ENCODE data around the gene COA6.

Gene COA6

DNA sequence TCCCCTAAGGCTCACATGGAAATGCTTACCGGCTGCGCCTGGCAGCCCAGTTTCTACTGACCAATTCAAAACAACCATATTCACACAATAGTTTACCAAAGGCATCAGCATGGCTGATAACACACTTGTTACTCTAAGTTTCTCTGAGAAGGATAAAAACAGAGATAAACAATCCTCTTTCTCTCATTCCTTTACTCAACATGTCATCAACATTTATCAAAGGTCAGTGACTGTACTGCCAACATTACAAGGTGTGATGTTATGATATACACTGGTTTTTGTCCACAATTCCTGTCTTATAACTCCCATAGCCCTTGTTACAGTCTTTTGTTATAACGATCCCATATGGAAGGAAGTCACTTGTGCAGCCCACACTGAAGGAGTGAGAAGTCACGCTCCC, 33.6 kb downstream of the COA6 start:
- Histone ChIP-seq H3K27ac (no peak overlapping the region), H3K9ac (no peak overlapping the region), H3K4me3 (no peak overlapping the region), H3K4me1 (no peaks in the 10 kb centered on the region), H3K9me3 (no peaks in the 10 kb centered on the region), H3K27me3 (no peaks in the 10 kb centered on the region), H3K36me3 (peaks cover 97% of the 10 kb centered on the region), H4K20me1 (no peaks in the 10 kb centered on the region), H3K4me2 (no peak overlapping the region)
- TF ChIP-seq Cebpa-rat (IDR thresholded peaks at IDR 0.05) = no peak

DNA sequence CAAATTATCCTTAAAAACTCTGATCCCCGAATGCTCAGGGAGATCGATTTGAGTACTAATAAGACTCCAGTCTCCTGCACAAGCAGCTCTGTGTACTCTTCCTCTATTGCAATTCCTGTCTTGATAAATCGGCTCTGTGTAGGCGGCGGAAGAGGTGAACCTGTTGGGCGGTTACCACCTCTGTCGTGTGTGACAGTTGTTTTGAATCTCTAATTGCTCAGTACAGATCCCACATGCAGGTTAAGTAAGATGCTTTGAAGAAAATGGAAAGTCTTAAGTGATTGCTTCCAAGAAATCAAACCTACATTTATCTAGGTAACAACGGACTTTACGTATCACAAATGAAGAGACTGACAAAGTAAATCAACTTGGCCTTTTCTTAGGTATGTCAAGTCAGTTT, 35.5 kb downstream of the COA6 start:
- H3K27me3 ChIP-seq = no peaks in the 10 kb centered on the region
- no peak overlapping the region for H3K27ac ChIP-seq
- no peaks in the 10 kb centered on the region for H3K9me3 ChIP-seq
- TF ChIP-seq Cebpa-rat (IDR thresholded peaks at IDR 0.05) = no peak
- H3K4me3 ChIP-seq = no peak overlapping the region
- no peak overlapping the region for H3K9ac ChIP-seq
- no peaks in the 10 kb centered on the region for H3K4me1 ChIP-seq
- no peaks in the 10 kb centered on the region for H4K20me1 ChIP-seq
- no peak overlapping the region for H3K4me2 ChIP-seq
- H3K36me3 ChIP-seq = peaks cover 99% of the 10 kb centered on the region

DNA sequence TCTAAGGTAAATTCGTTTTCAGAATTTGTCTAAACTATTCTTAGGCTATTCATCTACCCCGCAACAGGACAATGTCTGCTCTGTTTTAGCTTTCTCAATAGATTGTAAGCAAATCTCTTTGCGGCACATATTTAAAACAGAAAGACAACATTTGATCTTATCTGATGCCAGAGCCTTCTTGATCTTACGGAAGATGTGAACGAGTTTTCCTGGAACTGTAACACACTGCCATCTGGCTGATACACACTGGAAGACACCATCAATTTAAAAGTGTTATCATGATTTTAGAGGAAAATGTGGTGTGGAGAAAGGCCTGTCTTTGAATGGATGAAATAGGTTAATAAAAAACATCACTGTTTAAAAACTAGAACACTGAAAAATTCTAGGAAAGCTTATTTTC, 36.1 kb downstream of the COA6 start:
- H3K4me3 ChIP-seq = no peak overlapping the region
- H3K4me2 ChIP-seq = no peak overlapping the region
- no peak for TF ChIP-seq Cebpa-rat (IDR thresholded peaks at IDR 0.05)
- peaks cover 99% of the 10 kb centered on the region for H3K36me3 ChIP-seq
- H3K9ac ChIP-seq = no peak overlapping the region
- no peaks in the 10 kb centered on the region for H3K4me1 ChIP-seq
- no peaks in the 10 kb centered on the region for H3K9me3 ChIP-seq
- no peaks in the 10 kb centered on the region for H3K27me3 ChIP-seq
- H3K27ac ChIP-seq = no peak overlapping the region
- H4K20me1 ChIP-seq = no peaks in the 10 kb centered on the region

DNA sequence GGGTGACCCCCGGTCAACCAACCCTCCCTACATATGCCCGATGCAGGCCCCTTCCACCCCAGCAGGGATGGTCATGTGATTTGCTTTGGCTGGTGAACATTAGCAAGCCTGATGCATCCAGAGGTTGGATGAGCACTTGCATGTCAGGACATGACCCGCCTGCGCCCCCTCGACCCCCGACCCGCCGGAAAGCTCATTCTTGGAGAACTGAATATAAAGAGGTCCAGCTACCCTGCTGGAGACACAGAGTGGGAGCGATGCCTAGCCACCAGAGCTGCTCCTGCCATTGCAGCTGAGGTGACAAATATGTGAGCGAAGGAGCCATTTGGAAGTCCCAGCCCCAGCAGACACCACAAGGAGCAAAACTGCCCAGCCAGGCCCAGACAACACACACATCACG, 39.6 kb downstream of the COA6 start:
- Histone ChIP-seq H3K36me3 (peaks cover 99% of the 10 kb centered on the region), H3K4me3 (no peak overlapping the region), H3K4me1 (no peaks in the 10 kb centered on the region), H4K20me1 (no peaks in the 10 kb centered on the region; the same call in 1 of the 2 replicates), H3K27me3 (no peaks in the 10 kb centered on the region), H3K9me3 (no peaks in the 10 kb centered on the region), H3K4me2 (no peak overlapping the region), H3K27ac (no peak overlapping the region), H3K9ac (no peak overlapping the region)
- TF ChIP-seq Cebpa-rat (IDR thresholded peaks at IDR 0.05) = no peak

DNA sequence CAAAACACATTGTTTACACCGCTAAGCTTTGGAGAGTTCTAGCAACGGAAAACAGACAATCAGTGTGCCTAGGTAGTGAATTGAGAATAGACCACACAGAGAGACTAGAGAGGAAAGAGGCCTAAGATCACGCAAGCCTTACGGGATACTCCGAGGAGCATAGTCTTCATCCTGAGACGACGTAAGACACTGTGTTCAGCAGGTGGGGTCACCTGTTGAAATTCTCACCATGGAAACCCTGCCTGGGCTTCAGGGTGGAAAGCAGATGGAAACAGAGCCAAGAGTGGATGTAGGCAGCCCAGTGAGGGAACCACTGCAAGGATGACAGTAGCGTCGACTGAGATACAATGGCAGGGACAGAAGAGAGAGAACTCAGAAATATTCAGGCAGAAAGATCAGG, 40.2 kb downstream of the COA6 start:
- H3K27ac ChIP-seq = no peak overlapping the region
- H3K4me3 ChIP-seq = no peak overlapping the region
- TF ChIP-seq Cebpa-rat (IDR thresholded peaks at IDR 0.05) = no peak
- H3K27me3 ChIP-seq = no peaks in the 10 kb centered on the region
- no peaks in the 10 kb centered on the region; the same call in 1 of the 2 replicates for H4K20me1 ChIP-seq
- no peak overlapping the region for H3K9ac ChIP-seq
- no peak overlapping the region for H3K4me2 ChIP-seq
- H3K9me3 ChIP-seq = no peaks in the 10 kb centered on the region
- peaks cover 96% of the 10 kb centered on the region for H3K36me3 ChIP-seq
- no peaks in the 10 kb centered on the region for H3K4me1 ChIP-seq

DNA sequence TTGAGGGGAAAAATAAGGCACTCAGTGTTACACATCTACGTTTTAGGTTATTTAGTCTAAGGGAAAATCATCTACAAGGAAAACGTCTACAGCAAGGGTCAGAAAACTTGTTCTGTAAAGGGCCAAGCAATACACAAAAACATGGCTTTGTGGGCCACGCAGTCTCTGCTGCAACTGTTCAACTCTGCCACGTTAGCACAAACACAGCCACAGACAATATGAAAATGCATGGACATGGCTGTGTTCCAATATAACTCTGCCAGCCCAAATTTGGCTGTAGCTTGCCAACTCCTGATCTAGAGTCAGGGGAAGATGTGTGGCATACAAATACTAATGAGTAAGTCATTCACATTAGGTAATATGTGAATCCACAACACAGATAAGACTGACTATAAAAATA, 40.7 kb downstream of the COA6 start:
- no peak overlapping the region for H3K4me3 ChIP-seq
- H3K4me2 ChIP-seq = no peak overlapping the region
- H3K4me1 ChIP-seq = no peaks in the 10 kb centered on the region
- H4K20me1 ChIP-seq = no peaks in the 10 kb centered on the region; the same call in 1 of the 2 replicates
- H3K9ac ChIP-seq = no peak overlapping the region
- TF ChIP-seq Cebpa-rat (IDR thresholded peaks at IDR 0.05) = no peak
- H3K27ac ChIP-seq = no peak overlapping the region
- no peaks in the 10 kb centered on the region for H3K27me3 ChIP-seq
- H3K9me3 ChIP-seq = no peaks in the 10 kb centered on the region
- peaks cover 95% of the 10 kb centered on the region for H3K36me3 ChIP-seq

DNA sequence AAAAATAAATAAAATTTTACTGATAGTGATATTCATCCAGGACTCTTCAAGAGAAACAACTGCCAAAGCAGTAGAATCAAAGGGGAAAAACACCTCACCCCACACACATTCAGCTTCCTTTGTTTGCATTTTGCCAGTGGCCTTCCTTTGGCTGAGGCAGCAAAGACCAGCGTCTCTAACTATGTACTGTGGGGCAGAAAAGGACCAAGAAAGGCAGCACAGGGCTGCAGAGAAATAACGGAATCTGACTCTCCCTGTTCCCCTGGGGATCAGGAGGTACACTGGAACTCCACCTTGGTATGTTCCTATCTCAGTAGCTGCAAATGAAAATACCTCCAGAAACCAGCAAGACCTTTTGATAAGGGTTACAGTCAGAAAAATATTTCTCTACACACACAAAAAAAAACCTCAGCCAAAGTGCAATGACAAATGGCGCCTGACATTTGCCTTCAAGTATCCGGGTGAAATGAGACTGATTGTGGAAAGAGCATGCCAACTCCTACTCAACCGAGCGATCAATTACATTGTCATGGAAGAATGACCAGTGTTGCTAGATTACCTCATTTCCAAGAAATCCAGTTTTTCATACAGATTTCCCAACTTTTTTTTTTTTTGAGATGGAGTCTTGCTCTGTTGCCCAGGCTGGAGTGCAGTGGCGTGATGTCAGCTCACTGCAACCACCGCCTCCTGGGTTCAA, 54.8 kb downstream of the COA6 start:
- H3K4me1 ChIP-seq = no peaks in the 10 kb centered on the region
- 0 out of 2 replicates have a peak, but pooled peaks cover 9% of the 10 kb centered on the region for H4K20me1 ChIP-seq
- H3K9me3 ChIP-seq = no peaks in the 10 kb centered on the region
- H3K4me2 ChIP-seq = no peak overlapping the region
- no peak for TF ChIP-seq Cebpa-rat (IDR thresholded peaks at IDR 0.05)
- H3K27me3 ChIP-seq = no peaks in the 10 kb centered on the region
- no peak overlapping the region for H3K4me3 ChIP-seq
- H3K9ac ChIP-seq = no peak overlapping the region
- H3K27ac ChIP-seq = no peak overlapping the region
- peaks cover 96% of the 10 kb centered on the region for H3K36me3 ChIP-seq

DNA sequence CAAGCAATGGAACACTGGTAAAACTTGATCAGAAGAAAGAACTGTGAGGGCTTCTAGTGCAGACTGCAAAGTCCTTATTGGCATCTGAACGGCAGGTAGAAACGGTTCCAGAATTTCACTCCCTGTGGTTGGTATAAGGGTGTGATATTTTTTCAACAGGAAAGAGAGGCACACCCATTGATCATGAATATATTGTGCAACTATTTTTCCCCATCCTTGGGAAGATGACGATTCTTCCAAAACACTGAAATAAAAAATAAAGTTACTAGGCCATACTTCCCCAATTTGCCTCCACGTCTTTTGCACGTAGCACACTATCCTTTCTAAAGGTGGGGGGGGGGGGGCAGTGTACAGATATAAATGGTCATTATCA, 56.2 kb downstream of the COA6 start:
- Histone ChIP-seq H4K20me1 (0 out of 2 replicates have a peak, but pooled peaks cover 9% of the 10 kb centered on the region), H3K27ac (no peak overlapping the region), H3K4me1 (no peaks in the 10 kb centered on the region), H3K9me3 (no peaks in the 10 kb centered on the region), H3K27me3 (no peaks in the 10 kb centered on the region), H3K36me3 (peaks cover 96% of the 10 kb centered on the region), H3K9ac (no peak overlapping the region), H3K4me3 (no peak overlapping the region), H3K4me2 (no peak overlapping the region)
- no peak for TF ChIP-seq Cebpa-rat (IDR thresholded peaks at IDR 0.05)

DNA sequence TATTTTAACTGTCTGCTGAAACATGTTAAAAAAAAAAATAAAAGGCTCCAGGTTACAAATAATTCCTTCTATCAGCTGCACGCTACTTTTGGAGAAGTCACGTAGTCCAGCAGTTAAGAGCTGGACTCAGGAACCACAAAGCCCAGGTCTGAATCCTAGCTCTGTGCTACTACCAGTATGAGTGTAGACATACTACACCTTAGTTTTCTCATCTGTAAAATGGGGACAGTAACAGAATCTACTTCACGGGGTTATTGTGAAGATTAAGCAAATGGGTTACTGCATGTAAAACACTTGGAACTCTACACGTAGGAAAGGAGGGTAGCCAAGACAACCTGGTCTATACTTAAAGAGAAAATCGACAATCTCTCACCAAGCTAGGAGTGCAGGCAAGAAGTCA, 57.4 kb downstream of the COA6 start:
- H3K4me1 ChIP-seq = no peaks in the 10 kb centered on the region
- H3K27me3 ChIP-seq = no peaks in the 10 kb centered on the region
- TF ChIP-seq Cebpa-rat (IDR thresholded peaks at IDR 0.05) = no peak
- H3K4me2 ChIP-seq = no peak overlapping the region
- H3K9me3 ChIP-seq = no peaks in the 10 kb centered on the region
- no peak overlapping the region for H3K4me3 ChIP-seq
- peaks cover 9% of the 10 kb centered on the region; the same call in 1 of the 2 replicates for H4K20me1 ChIP-seq
- H3K27ac ChIP-seq = no peak overlapping the region
- peaks cover 96% of the 10 kb centered on the region for H3K36me3 ChIP-seq
- no peak overlapping the region for H3K9ac ChIP-seq

DNA sequence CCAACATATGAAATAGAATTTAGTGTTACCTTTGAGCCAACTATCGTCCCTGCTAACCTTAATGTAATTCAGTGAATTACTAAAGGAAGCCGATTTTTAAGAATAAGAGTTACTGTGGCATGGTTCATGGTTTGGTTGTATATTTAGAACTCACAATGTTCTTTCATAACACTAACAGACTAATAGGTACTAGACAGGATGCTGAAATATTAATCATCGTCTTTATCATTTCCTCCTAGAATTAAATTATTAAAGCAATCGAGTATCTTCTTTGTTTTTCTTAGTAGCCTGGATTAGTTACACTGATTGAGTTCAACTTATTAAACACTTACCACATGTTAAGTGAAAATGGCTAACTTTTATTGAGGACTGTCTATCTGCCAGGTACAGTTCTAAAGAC, 58.0 kb downstream of the COA6 start:
- peaks cover 9% of the 10 kb centered on the region; the same call in 1 of the 2 replicates for H4K20me1 ChIP-seq
- H3K27me3 ChIP-seq = no peaks in the 10 kb centered on the region
- TF ChIP-seq Cebpa-rat (IDR thresholded peaks at IDR 0.05) = no peak
- no peak overlapping the region for H3K4me3 ChIP-seq
- H3K9ac ChIP-seq = no peak overlapping the region
- H3K36me3 ChIP-seq = peaks cover 93% of the 10 kb centered on the region
- H3K4me1 ChIP-seq = no peaks in the 10 kb centered on the region
- H3K4me2 ChIP-seq = no peak overlapping the region
- no peaks in the 10 kb centered on the region for H3K9me3 ChIP-seq
- no peak overlapping the region for H3K27ac ChIP-seq

All from BLaER1 (cell line).